Liver (tissue), 9 donors: ENCODE results near the gene POMGNT1. TPM values are rescaled to one million over a fixed set of nuclear protein-coding genes. Genes with fewer than 3 reads are reported as not detected.

Experiments used
- DNase-seq: peaks from one replicate; pipeline ENCODE4 v3.0.0-alpha.2; 2017; ENCODE audit warnings: low spot score
- H3K27ac ChIP-seq, 2 donors: one replicate each; pipeline ENCODE4 v1.7.0; 2013; ENCODE audit warnings: inconsistent platforms in 2 of 2, low read length in 2 of 2, control low read depth in 1 of 2, low read depth in 1 of 2, mild to moderate bottlenecking in 1 of 2
- H3K27me3 ChIP-seq, 4 donors: one replicate each; pipeline versions ENCODE4 v1.6.1 to v1.7.0; 2013; ENCODE audit warnings: low read length in 3 of 4, inconsistent platforms in 1 of 4, mild to moderate bottlenecking in 1 of 4, moderate library complexity in 1 of 4; ENCODE audit not compliant: control insufficient read depth in 4 of 4, insufficient read depth in 4 of 4
- H3K36me3 ChIP-seq, 4 donors: one replicate each; pipeline versions ENCODE4 v1.6.1 to v1.7.0; 2013; ENCODE audit warnings: low read length in 3 of 4, mild to moderate bottlenecking in 3 of 4, low read depth in 1 of 4, moderate library complexity in 1 of 4; ENCODE audit not compliant: control insufficient read depth in 4 of 4, insufficient read depth in 3 of 4
- H3K4me1 ChIP-seq, 4 donors: one replicate each; pipeline versions ENCODE4 v1.6.1 to v1.7.0; 2013; ENCODE audit warnings: low read length in 3 of 4, mild to moderate bottlenecking in 3 of 4, moderate library complexity in 1 of 4; ENCODE audit not compliant: control insufficient read depth in 4 of 4, insufficient read depth in 4 of 4
- H3K4me3 ChIP-seq, 3 donors: one replicate each; pipeline versions ENCODE4 v1.6.1 to v1.7.0; 2013; ENCODE audit warnings: low read length in 3 of 3, control low read depth in 1 of 3, low read depth in 1 of 3, mild to moderate bottlenecking in 1 of 3
- H3K9ac ChIP-seq, 2 donors: one replicate each; pipeline ENCODE4 v1.7.0; 2013; ENCODE audit warnings: low read length in 2 of 2, mild to moderate bottlenecking in 2 of 2, moderate library complexity in 2 of 2, control low read depth in 1 of 2, low read depth in 1 of 2
- H3K9me3 ChIP-seq, 4 donors: one replicate each; pipeline versions ENCODE4 v1.6.1 to v1.7.0; 2013; ENCODE audit warnings: low read length in 3 of 4; ENCODE audit not compliant: control insufficient read depth in 4 of 4
- ATF3 ChIP-seq: IDR thresholded peaks from 2 replicates; pipeline ENCODE4 v1.6.1; 2016; ENCODE audit warnings: antibody characterized with exemption
- EGR1 ChIP-seq, 2 donors: IDR thresholded peaks; 2 replicates each; pipeline ENCODE4 v1.6.1; 2016 to 2018; ENCODE audit warnings: antibody characterized with exemption in 2 of 2, low read depth in 2 of 2
- FOXA1 ChIP-seq: IDR thresholded peaks from 2 replicates; pipeline ENCODE4 v1.6.1; 2016; ENCODE audit warnings: antibody characterized with exemption
- FOXA2 ChIP-seq: IDR thresholded peaks from 2 replicates; pipeline ENCODE4 v1.6.1; 2016; ENCODE audit warnings: antibody characterized with exemption
- GABPA ChIP-seq, 2 donors: IDR thresholded peaks in 1 of 2; conservative IDR thresholded peaks in 1 of 2; 2 replicates each; pipeline ENCODE4 v1.6.1; 2016; ENCODE audit warnings: antibody characterized with exemption in 2 of 2, mild to moderate bottlenecking in 1 of 2, moderate library complexity in 1 of 2
- HNF4A ChIP-seq, 2 donors: conservative IDR thresholded peaks; 2 replicates each; pipeline ENCODE4 v1.6.1; 2016; ENCODE audit warnings: antibody characterized with exemption in 2 of 2, mild to moderate bottlenecking in 2 of 2
- HNF4G ChIP-seq: IDR thresholded peaks from 2 replicates; pipeline ENCODE4 v1.6.1; 2016; ENCODE audit warnings: antibody characterized with exemption
- JUND ChIP-seq, 2 donors: IDR thresholded peaks; 2 replicates each; pipeline ENCODE4 v1.6.1; 2016; ENCODE audit warnings: antibody characterized with exemption in 2 of 2
- MAX ChIP-seq: IDR thresholded peaks from 2 replicates; pipeline ENCODE4 v1.6.1; 2016; ENCODE audit warnings: antibody characterized with exemption
- NR2F2 ChIP-seq: IDR thresholded peaks from 2 replicates; pipeline ENCODE4 v1.6.1; 2016; ENCODE audit warnings: antibody characterized with exemption
- RAD21 ChIP-seq, 2 donors: IDR thresholded peaks; 2 replicates each; pipeline ENCODE4 v1.6.1; 2016; ENCODE audit warnings: antibody characterized with exemption in 2 of 2, mild to moderate bottlenecking in 2 of 2
- SP1 ChIP-seq: IDR thresholded peaks from 2 replicates; pipeline ENCODE4 v1.6.1; 2018; ENCODE audit warnings: antibody characterized with exemption, mild to moderate bottlenecking
- TAF1 ChIP-seq: conservative IDR thresholded peaks from 2 replicates; pipeline ENCODE4 v1.6.1; 2016; ENCODE audit warnings: antibody characterized with exemption, mild to moderate bottlenecking
- YY1 ChIP-seq: IDR thresholded peaks from 2 replicates; pipeline ENCODE4 v1.6.1; 2016; ENCODE audit warnings: antibody characterized with exemption, mild to moderate bottlenecking
- ZBTB33 ChIP-seq: IDR thresholded peaks from 2 replicates; pipeline ENCODE4 v1.6.1; 2016; ENCODE audit warnings: antibody characterized with exemption
- WGBS: extraction: QIAGEN DNeasy Blood & Tissue Kit; methylation state at CpG from one replicate; pipeline ENCODE4 v1.1.7; 2013; 5-methylcytosine and 5-hydroxymethylcytosine counted together
- polyA plus RNA-seq, 2 donors: library from polyadenylated mRNA; stranded (reverse) in 1 of 2; unstranded in 1 of 2; fragments of 200-250 nt in 1 of 2; fragments of >200 nt in 1 of 2; fragmentation: Nextera tagmentation in 1 of 2; extraction: Ambion mirVana in 1 of 2; gene quantifications; one replicate each; pipeline versions ENCODE4 v1.2.1 to v1.2.3, GENCODE V29; 2013 to 2015
- total RNA-seq, 2 donors: library from RNA; depleted of rRNA; stranded (reverse); fragments of >200 nt; gene quantifications; one replicate each; pipeline ENCODE4 v1.2.3, GENCODE V29; 2014
- TF ChIP-seq, protein P1 (sequence below): IDR thresholded peaks from 2 replicates; pipeline ENCODE4 v1.6.1; 2016; ENCODE audit warnings: antibody characterized with exemption, mild to moderate bottlenecking
- TF ChIP-seq, protein P2 (sequence below): fragments of 150-350 bp; IDR thresholded peaks from 2 replicates; pipeline ENCODE4 v1.5.1; 2017; ENCODE audit warnings: improper control_type of control experiment, low read depth, low read length; ENCODE audit not compliant: missing input control
- donor health status: healthy.
- donor health status: healthy.
- donor health status: healthy.
- donor health status: healthy.
- donor health status: healthy.

POMGNT1 gene
- total and polyA plus RNA-seq, 4 donors: 10.3 to 32.0 (median 31.0) TPM

- TF ChIP-seq SP1: no peak
Measured at GRCh38 chr1:46187106-46187869, 10.9 kb downstream of the POMGNT1 start (continued).

DNA sequence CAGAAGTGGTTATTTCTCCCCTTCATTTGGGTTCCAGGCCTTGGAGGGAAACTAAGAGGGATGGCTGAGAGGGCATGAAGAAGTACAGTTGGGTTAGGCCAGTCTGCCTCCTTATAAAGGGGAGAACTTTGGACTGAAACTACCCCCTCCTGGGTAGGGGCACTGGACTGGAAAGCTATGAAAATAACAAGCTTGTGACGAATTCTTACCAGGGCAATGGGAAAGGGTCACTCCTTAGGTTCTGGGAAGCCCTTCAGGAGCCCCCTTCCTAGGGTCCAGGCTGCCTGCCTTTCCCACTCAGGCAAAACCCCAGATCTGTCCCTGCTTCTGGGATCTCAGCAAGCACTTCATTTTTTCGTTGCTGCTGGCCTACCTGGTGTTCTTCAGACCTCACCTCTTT lies 12.2 kb downstream of the POMGNT1 start:
- DNase-seq: no peak
- no peak overlapping the region for H3K9ac ChIP-seq
- 93% methylated on average over 2 of the region's 2 CpGs for WGBS
- TF ChIP-seq TAF1: no peak
- no peak for TF ChIP-seq YY1
- no peak for TF ChIP-seq FOXA2
- no peak for TF ChIP-seq HNF4A (conservative IDR thresholded peaks at IDR 0.05)
- TF ChIP-seq, protein P1, sequence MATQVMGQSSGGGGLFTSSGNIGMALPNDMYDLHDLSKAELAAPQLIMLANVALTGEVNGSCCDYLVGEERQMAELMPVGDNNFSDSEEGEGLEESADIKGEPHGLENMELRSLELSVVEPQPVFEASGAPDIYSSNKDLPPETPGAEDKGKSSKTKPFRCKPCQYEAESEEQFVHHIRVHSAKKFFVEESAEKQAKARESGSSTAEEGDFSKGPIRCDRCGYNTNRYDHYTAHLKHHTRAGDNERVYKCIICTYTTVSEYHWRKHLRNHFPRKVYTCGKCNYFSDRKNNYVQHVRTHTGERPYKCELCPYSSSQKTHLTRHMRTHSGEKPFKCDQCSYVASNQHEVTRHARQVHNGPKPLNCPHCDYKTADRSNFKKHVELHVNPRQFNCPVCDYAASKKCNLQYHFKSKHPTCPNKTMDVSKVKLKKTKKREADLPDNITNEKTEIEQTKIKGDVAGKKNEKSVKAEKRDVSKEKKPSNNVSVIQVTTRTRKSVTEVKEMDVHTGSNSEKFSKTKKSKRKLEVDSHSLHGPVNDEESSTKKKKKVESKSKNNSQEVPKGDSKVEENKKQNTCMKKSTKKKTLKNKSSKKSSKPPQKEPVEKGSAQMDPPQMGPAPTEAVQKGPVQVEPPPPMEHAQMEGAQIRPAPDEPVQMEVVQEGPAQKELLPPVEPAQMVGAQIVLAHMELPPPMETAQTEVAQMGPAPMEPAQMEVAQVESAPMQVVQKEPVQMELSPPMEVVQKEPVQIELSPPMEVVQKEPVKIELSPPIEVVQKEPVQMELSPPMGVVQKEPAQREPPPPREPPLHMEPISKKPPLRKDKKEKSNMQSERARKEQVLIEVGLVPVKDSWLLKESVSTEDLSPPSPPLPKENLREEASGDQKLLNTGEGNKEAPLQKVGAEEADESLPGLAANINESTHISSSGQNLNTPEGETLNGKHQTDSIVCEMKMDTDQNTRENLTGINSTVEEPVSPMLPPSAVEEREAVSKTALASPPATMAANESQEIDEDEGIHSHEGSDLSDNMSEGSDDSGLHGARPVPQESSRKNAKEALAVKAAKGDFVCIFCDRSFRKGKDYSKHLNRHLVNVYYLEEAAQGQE: no peak
- TF ChIP-seq RAD21 (IDR thresholded peaks at IDR 0.05): no peak
- no peak for TF ChIP-seq ZBTB33
- no peak for TF ChIP-seq HNF4G
- no peak for TF ChIP-seq ATF3
- TF ChIP-seq SP1: no peak
- no peak for TF ChIP-seq EGR1 (IDR thresholded peaks at IDR 0.05; ENCODE audit: low read depth in 2 of 2)
- TF ChIP-seq FOXA1: no peak
- TF ChIP-seq, protein P2, sequence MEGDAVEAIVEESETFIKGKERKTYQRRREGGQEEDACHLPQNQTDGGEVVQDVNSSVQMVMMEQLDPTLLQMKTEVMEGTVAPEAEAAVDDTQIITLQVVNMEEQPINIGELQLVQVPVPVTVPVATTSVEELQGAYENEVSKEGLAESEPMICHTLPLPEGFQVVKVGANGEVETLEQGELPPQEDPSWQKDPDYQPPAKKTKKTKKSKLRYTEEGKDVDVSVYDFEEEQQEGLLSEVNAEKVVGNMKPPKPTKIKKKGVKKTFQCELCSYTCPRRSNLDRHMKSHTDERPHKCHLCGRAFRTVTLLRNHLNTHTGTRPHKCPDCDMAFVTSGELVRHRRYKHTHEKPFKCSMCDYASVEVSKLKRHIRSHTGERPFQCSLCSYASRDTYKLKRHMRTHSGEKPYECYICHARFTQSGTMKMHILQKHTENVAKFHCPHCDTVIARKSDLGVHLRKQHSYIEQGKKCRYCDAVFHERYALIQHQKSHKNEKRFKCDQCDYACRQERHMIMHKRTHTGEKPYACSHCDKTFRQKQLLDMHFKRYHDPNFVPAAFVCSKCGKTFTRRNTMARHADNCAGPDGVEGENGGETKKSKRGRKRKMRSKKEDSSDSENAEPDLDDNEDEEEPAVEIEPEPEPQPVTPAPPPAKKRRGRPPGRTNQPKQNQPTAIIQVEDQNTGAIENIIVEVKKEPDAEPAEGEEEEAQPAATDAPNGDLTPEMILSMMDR: no peak
- no peak for TF ChIP-seq MAX
- no peak for TF ChIP-seq NR2F2
- no peak for TF ChIP-seq JUND (IDR thresholded peaks at IDR 0.05)
- TF ChIP-seq GABPA (IDR thresholded peaks at IDR 0.05 in 1 of 2, conservative IDR thresholded peaks at IDR 0.05 in 1 of 2): no peak
- no peaks in the 10 kb centered on the region for H3K9me3 ChIP-seq
- no peaks in the 10 kb centered on the region for H3K27me3 ChIP-seq
- no peak overlapping the region for H3K4me3 ChIP-seq
- no peak overlapping the region for H3K27ac ChIP-seq
- peaks cover 6 to 46% (median 27%) of the 10 kb centered on the region in 4 donors for H3K4me1 ChIP-seq
- H3K36me3 ChIP-seq: peaks cover 0 to 7% (median 5%) of the 10 kb centered on the region in 4 donors
